ENCODE measurements around the gene KRTAP5-6. TPM values are rescaled to one million over a fixed set of nuclear protein-coding genes. Genes with fewer than 3 reads are reported as not detected.
A peak's percentile ranks its signal among the peaks of the same experiment; 100 is the strongest.

The KRTAP5-6 gene
- total and polyA plus RNA-seq, 5 experiments from 2014 or later, result not detected

DNA sequence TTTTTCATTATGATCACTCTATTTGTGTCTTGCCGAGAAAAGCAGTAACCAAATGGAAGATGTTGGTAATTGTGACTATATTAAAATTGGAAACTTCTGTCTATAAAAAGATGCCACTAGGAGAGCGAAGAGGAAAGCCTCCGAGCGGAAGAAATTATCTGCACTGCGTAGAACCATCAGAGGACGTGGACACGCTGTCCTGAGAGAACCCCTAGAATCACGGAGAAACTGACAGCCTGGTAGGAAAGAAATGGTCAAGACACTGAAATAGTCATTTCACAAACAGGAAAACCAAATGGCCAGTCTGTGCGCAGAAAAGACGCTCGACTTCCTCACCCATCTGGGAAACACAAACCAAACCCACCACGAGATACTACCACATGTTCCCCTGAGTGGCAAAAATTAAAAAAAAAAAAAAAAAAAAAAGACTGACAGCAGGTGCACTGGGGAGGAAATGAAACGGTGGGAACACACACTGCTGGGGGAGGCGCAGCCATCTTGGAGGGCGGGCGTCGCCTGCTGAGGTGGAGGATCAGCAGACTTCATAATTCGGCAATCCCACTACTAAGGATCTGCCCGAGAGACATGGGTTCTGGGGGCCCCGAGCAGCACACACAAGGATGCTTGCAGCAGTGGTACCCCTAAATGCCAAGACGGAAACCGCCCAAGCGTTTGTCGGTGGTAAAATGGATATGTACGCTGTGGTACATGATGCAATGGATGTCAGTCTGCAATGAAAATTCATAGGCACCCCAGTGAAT lies 32.1 kb downstream of the KRTAP5-6 start:
- Mint-ChIP-seq H3K27ac (peak overlapping the region in 9 of 10 donors; percentile 18 to 81 (median 55)), H3K4me1 (peaks cover 28 to 62% (median 48%) of the 10 kb centered on the region in 4 donors), H3K27me3 (peaks cover 0 to 24% (median 7%) of the 10 kb centered on the region in 5 donors), H3K36me3 (no peaks in the 10 kb centered on the region), H3K9me3 (no peaks in the 10 kb centered on the region), H3K4me3 (peak overlapping the region; percentile 71 to 84 (median 81))
- peak; percentile 87 to 91 for ATAC-seq
- POLR2A ChIA-PET, result interaction anchor here (0.9 kb wide), 1 partner anchor 22 kb away, joined by 3 read pairs; no protein-coding TSS in a partner anchor
- peak in 6 of 10 donors; percentile 12 to 54 (median 28) for DNase-seq

DNA sequence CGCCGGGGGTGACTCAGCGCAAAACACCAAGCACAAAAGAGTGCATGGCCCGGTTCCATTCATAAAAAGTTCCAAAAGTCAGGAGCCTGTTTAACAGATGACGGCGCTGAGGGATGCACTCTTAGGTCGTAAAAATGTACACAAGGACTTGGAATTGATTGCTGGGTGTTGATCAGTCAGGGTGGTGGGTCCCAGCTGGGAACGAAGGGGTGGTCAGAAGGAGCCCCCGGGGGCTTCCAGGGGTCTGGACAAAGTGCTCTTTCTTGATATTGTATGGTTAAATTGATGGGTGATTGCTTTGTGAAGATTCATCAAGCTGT lies 32.7 kb downstream of the KRTAP5-6 start:
- ATAC-seq (no peak), DNase-seq (no peak)
- Mint-ChIP-seq H3K4me3 (peak overlapping the region in 9 of 10 donors; percentile 71 to 84 (median 80)), H3K9me3 (no peaks in the 10 kb centered on the region), H3K36me3 (no peaks in the 10 kb centered on the region), H3K4me1 (peaks cover 32 to 67% (median 54%) of the 10 kb centered on the region in 4 donors), H3K27me3 (peaks cover 0 to 21% (median 7%) of the 10 kb centered on the region in 5 donors), H3K27ac (peak overlapping the region in 1 of 10 donors; percentile 18)
- POLR2A ChIA-PET, result interaction anchor here (0.6 to 0.9 kb wide), 2 partner anchors 11 to 23 kb away, joined by 3 read pairs; no protein-coding TSS in a partner anchor

DNA sequence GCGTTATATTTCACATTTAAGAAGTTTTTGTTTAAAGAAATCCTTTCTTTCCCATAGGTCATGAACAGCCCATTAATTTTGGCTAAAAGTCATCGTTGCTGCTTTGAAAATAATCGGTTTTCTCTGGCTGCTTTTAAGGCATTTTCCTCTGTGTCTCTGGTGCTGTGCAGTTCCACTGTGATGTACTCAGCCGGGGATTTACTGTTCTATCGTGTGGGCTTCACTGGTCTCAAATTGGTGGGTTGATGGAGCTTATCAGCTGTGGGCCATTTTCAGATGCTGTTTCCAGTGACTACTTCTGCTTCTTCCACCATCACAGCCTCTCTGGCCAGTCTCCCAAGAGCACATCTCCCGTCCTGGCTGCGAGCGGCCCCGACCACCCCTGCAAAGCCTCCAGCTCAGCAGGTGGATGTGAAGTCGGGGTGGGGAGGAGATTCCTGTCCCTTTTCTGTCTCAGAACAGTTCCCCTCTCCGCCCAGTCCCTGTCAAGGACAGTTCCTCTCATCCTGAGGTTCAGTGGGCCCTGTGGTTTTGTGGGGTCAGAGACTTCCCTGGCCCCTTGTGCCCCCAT lies 33.1 kb downstream of the KRTAP5-6 start:
- Mint-ChIP-seq H3K4me1 (peaks cover 32 to 69% (median 54%) of the 10 kb centered on the region in 4 donors), H3K27ac (no peak overlapping the region), H3K9me3 (no peaks in the 10 kb centered on the region), H3K36me3 (no peaks in the 10 kb centered on the region), H3K4me3 (peak overlapping the region in 7 of 10 donors; percentile 7 to 84 (median 37)), H3K27me3 (peaks cover 0 to 21% (median 7%) of the 10 kb centered on the region in 5 donors)
- POLR2A ChIA-PET, result interaction anchor here (0.6 to 0.9 kb wide), 2 partner anchors 12 to 23 kb away, joined by 3 read pairs; no protein-coding TSS in a partner anchor
- no peak for ATAC-seq
- DNase-seq, result no peak

DNA sequence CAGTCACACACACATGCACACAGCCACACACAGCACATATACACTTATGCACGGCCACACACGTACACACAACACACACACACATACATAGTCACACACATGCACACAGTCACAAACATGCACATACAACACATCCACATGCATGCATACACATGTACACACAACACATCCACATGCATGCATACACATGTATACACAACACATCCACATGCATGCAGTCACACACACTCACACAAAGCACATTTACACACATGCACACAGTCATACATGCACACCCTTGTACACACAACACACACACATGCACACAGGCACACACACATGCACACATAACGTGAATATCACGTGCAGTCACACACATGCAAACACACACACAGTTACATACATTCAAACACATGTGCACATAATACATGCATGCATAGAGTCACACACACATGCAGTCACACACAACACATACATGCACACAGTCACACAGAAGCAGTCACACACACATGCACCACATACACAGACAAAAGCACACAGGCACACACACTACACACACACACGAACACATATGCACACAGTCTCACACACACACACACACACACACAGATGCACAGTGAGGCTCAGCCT lies 34.6 kb downstream of the KRTAP5-6 start:
- POLR2A ChIA-PET, result no interaction called here
- Mint-ChIP-seq H3K36me3 (peaks cover 0 to 14% (median 2%) of the 10 kb centered on the region in 3 donors), H3K9me3 (peaks cover 0 to 14% (median 10%) of the 10 kb centered on the region in 9 donors), H3K27me3 (peaks cover 0 to 24% (median 7%) of the 10 kb centered on the region in 5 donors), H3K27ac (no peak overlapping the region), H3K4me1 (peaks cover 33 to 69% (median 55%) of the 10 kb centered on the region in 4 donors), H3K4me3 (no peak overlapping the region)
- ATAC-seq (no peak), DNase-seq (no peak)

DNA sequence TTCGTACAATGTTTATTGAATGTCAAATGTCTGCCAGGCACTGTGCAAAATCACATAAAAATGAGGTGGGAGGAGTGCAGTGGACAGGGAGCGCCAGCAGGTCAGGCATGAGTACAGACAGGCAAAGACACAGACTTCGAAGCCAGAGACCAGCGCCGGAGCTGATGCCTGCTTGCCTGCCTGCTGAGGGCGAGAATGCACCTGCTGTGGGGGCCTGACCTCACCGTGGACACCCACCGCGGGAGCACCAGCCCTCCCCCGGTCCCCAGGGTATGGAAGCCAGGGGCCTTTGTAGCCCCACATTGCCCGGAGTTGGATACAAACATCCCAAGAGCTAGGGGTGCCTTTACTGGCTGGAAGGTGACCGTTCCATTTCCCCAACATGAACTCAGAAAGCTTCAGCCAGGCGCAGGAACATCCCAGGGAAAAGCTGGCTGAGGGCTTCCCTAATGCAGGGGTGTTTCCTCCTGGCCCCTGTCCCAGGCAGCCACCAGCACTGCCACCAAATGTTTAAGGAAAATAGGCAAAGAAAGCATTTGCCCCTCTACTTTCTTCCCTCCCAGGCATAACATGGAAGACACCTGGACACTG lies 35.5 kb downstream of the KRTAP5-6 start:
- Mint-ChIP-seq H3K27me3 (peaks cover 0 to 23% (median 7%) of the 10 kb centered on the region in 5 donors), H3K4me1 (peaks cover 33 to 67% (median 54%) of the 10 kb centered on the region in 4 donors)

DNA sequence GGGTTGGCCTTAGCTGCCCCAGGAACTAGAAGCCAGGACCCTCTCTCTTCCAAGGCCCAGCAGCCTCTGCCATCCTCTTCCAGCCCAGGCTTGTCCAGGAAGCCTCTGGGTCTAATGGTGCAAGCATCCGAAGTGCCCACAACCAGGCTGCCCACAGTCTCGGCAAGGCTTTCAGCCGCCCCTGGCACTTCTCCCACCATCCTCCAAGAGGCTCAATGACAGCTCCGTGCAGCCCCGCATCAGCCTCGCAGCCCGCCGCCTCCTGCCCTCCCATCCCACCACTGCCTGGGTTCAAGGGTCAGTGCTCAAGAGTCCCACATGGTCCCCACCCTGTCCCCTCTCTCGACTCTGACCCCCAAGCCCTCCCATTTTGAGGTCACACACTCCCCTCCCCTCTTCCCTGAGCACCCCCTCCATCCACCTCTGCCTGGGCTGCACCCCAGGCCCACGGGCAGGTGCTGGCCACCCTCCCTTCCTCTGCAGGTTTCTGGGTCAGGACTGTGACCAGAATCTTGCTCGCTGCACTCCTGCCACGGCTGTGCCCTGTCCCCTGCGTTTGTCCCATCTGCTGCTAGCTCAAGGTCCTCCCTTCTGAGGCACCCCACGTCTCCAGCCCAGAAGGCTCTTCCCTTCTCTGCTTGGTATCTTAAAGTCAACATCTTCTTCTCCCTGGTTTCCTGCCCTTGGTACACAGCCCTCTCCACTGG lies 36.2 kb downstream of the KRTAP5-6 start:
- Mint-ChIP-seq H3K36me3 (peaks cover 0 to 18% (median 2%) of the 10 kb centered on the region in 3 donors), H3K27ac (peak overlapping the region in 3 of 10 donors; percentile 61 to 80 (median 76)), H3K27me3 (peaks cover 0 to 19% (median 7%) of the 10 kb centered on the region in 5 donors), H3K4me1 (peaks cover 33 to 61% (median 50%) of the 10 kb centered on the region in 4 donors), H3K4me3 (peak overlapping the region in 3 of 10 donors; percentile 13 to 68 (median 65)), H3K9me3 (peaks cover 0 to 24% (median 19%) of the 10 kb centered on the region in 9 donors)
- POLR2A ChIA-PET, result interaction anchor here (0.9 to 1.0 kb wide), 2 partner anchors 18 to 22 kb away, joined by 3 read pairs; no protein-coding TSS in a partner anchor
- no peak for ATAC-seq
- DNase-seq, result no peak

More for the DNA sequence above, 35.5 kb downstream of the KRTAP5-6 start:
- no peak for ATAC-seq
- POLR2A ChIA-PET, result no interaction called here
- DNase-seq, result no peak
- H3K4me3 Mint-ChIP-seq, result no peak overlapping the region
- peaks cover 0 to 18% (median 2%) of the 10 kb centered on the region in 3 donors for H3K36me3 Mint-ChIP-seq
- H3K9me3 Mint-ChIP-seq, result peaks cover 0 to 22% (median 16%) of the 10 kb centered on the region in 9 donors
- peak overlapping the region in 1 of 10 donors; percentile 89 for H3K27ac Mint-ChIP-seq

DNA sequence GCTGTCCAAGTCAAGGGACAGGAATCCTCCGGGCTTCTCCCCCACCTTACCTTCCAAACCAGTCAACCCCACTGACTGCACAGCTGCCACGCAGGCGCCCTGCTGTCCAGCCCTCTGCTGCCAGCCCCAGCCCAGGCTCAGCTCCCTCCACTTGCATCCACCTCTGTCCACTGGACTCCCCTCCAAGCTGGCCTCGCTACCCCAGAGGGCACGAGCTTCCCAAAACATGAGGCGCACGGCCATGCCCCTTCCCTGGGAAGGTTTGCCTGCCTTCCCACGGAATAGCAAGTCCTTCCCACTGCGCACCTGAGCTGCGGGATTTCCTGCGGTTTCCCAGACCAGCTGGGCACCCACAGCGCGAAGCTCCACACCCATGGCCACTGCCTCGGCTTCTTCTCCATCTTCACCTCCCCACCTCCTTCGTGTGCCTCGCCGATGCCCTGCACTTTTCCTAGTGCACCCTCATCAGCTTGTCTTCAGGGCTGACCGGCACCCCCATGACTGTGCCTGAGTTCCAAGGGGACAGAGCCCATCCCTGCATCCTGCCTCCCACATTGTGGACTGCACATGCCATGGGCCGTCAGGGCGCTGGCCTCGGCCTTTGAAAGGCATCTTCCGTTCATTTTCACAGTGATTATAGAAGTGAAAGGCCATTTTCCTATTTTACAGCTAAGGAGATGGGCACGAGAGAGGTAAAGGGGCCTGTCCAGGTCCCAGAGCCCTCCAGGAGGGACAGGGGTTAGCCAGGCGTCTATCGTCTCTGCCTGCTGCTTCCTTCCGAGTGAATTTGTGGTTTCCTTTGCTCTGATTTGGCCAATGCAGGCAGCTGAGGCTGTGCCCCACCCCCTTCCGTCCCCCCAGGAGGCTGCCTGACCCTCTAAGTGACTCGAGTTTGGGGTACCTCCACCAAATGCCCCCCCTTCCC lies 37.0 kb downstream of the KRTAP5-6 start:
- DNase-seq (no peak), ATAC-seq (peak in 1 of 2 donors; percentile 58)
- peaks cover 0 to 24% (median 19%) of the 10 kb centered on the region in 9 donors for H3K9me3 Mint-ChIP-seq
- peaks cover 0 to 22% (median 7%) of the 10 kb centered on the region in 5 donors for H3K27me3 Mint-ChIP-seq
- peak overlapping the region in 9 of 10 donors; percentile 18 to 68 (median 58) for H3K4me3 Mint-ChIP-seq
- peaks cover 0 to 18% (median 2%) of the 10 kb centered on the region in 3 donors for H3K36me3 Mint-ChIP-seq
- POLR2A ChIA-PET, result interaction anchor here (0.9 to 1.0 kb wide), 3 partner anchors 17 to 23 kb away, joined by 3 to 5 read pairs (median 3); no protein-coding TSS in a partner anchor
- H3K4me1 Mint-ChIP-seq, result peaks cover 30 to 54% (median 42%) of the 10 kb centered on the region in 4 donors
- H3K27ac Mint-ChIP-seq, result peak overlapping the region in 5 of 10 donors; percentile 38 to 80 (median 76)

DNA sequence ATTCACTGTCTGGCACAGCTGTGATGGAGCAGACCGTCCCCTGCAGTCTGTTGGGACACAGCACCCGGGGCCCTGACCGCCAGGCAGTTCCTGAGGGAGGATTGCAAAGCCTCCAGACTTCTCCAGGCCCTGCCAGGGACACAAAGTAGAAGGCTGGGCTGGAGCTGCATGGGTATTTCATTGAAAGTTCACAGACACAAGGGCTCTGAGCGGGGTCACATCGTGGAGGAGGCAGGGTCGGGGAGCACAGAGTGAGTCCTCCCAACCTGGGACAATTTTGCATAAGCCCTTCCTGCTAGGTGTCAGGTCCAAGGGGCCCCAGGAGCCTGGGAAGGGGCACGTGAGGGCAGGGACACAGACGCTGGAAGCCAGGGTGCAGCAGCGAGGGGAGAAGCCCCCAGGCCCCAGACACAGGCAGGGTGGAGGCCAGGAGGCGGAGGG lies 37.7 kb downstream of the KRTAP5-6 start:
- H3K27ac Mint-ChIP-seq, result peak overlapping the region in 2 of 10 donors; percentile 54 to 61
- peak overlapping the region in 6 of 10 donors; percentile 30 to 68 (median 62) for H3K4me3 Mint-ChIP-seq
- peaks cover 0 to 27% (median 7%) of the 10 kb centered on the region in 5 donors for H3K27me3 Mint-ChIP-seq
- H3K36me3 Mint-ChIP-seq, result peaks cover 0 to 18% (median 2%) of the 10 kb centered on the region in 3 donors
- ATAC-seq (no peak), DNase-seq (no peak)
- H3K4me1 Mint-ChIP-seq, result peaks cover 24 to 47% (median 37%) of the 10 kb centered on the region in 4 donors
- peaks cover 0 to 24% (median 19%) of the 10 kb centered on the region in 9 donors for H3K9me3 Mint-ChIP-seq
- POLR2A ChIA-PET, result interaction anchor here (0.9 kb wide), 1 partner anchor 23 kb away, joined by 5 read pairs; no protein-coding TSS in a partner anchor

DNA sequence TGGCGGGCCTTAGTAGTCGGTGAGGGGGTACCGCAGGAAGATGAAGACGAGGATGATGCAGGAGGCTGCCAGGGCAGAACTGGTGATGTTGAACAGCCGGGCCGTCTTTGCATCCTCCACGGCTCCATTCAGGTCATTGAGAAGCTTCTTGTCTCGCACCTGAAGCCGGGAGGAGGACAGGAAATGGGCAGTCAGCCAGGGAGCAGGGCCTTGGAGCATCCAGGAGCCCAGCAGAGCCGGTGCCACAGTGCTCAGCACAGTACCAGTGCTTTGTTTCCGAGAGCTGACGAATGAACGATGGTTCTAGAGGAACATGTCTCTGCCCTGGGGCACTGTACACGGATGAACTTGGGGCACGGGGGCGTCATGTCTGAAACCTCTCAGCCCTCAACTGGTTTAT lies 38.3 kb downstream of the KRTAP5-6 start:
- H3K27ac Mint-ChIP-seq, result no peak overlapping the region
- peaks cover 0 to 24% (median 19%) of the 10 kb centered on the region in 9 donors for H3K9me3 Mint-ChIP-seq
- ATAC-seq (no peak), DNase-seq (peak in 1 of 10 donors; percentile 58)
- H3K4me3 Mint-ChIP-seq, result no peak overlapping the region
- peaks cover 21 to 41% (median 35%) of the 10 kb centered on the region in 4 donors for H3K4me1 Mint-ChIP-seq
- H3K27me3 Mint-ChIP-seq, result peaks cover 0 to 28% (median 7%) of the 10 kb centered on the region in 5 donors
- POLR2A ChIA-PET, result no interaction called here
- peaks cover 0 to 18% (median 2%) of the 10 kb centered on the region in 3 donors for H3K36me3 Mint-ChIP-seq

DNA sequence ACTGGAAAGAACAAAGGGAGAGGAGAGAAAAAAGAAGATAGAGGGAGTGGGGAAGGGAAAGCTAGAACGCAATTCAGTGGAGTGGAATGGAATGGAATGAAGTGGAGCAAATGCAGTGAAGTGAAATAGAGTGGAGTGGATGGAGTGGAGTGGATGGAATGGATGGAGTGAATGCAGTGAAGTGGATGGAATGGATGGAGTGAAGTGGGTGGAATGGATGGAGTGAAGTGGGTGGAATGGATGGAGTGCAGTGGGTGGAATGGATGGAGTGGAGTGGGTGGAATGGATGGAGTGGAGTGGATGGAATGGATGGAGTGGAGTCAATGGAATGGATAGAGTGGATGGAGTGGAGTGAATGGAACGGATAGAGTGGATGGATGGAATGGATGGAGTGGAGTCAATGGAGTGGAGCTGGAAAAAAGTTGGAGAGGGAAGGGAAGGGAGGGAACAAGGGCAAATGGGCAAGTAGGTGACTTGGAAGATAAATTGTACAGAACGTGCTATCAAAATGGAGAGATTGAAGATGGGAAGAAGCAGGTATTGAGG lies 39.5 kb downstream of the KRTAP5-6 start:
- POLR2A ChIA-PET, result interaction anchor here (0.6 to 1.0 kb wide), 2 partner anchors 19 to 356 kb away, joined by 3 to 4 read pairs; no protein-coding TSS in a partner anchor
- no peak for ATAC-seq
- Mint-ChIP-seq H3K36me3 (peaks cover 0 to 18% (median 2%) of the 10 kb centered on the region in 3 donors), H3K27me3 (peaks cover 0 to 27% (median 4%) of the 10 kb centered on the region in 5 donors), H3K4me3 (no peak overlapping the region), H3K9me3 (peaks cover 0 to 24% (median 19%) of the 10 kb centered on the region in 9 donors), H3K27ac (no peak overlapping the region), H3K4me1 (peaks cover 17 to 32% (median 23%) of the 10 kb centered on the region in 4 donors)
- no peak for DNase-seq

Data from naive thymus-derived CD8-positive, alpha-beta T cell (primary cell).